RWPE2 (cell line): Measurements from ENCODE around the gene MCHR2.

Source experiments
- ATAC-seq: fragments of 200-7000 bp; cut with Tn5 transposase; 3 replicates; pipeline ENCODE4 v1.9.1; 2021; ENCODE audit warnings: low read depth
- DNase-seq: peaks from one replicate; pipeline ENCODE4 v3.0.0-alpha.2; 2020; ENCODE audit warnings: low spot score
- H3K27ac ChIP-seq: fragments of 450-650 bp; 2 replicates; pipeline ENCODE4 v1.5.1; 2017; ENCODE audit warnings: mild to moderate bottlenecking; ENCODE audit not compliant: poor library complexity, severe bottlenecking
- H3K27me3 ChIP-seq: fragments of 250-450 bp; sonication (Bioruptor Pico); 2 replicates; pipeline ENCODE4 v1.5.1; 2021; ENCODE audit warnings: mild to moderate bottlenecking, moderate library complexity; ENCODE audit not compliant: insufficient read depth, poor library complexity, severe bottlenecking
- H3K36me3 ChIP-seq: fragments of 250-450 bp; sonication (Bioruptor Pico); 2 replicates; pipeline ENCODE4 v1.5.1; 2020; ENCODE audit warnings: low read depth, mild to moderate bottlenecking, moderate library complexity
- H3K4me1 ChIP-seq: fragments of 250-450 bp; sonication (Bioruptor Pico); 2 replicates; pipeline ENCODE4 v1.5.1; 2021; ENCODE audit warnings: mild to moderate bottlenecking, moderate library complexity; ENCODE audit not compliant: insufficient read depth, poor library complexity, severe bottlenecking
- H3K4me3 ChIP-seq: fragments of 250-450 bp; sonication (Bioruptor Pico); 2 replicates; pipeline ENCODE4 v1.5.1; 2021; ENCODE audit warnings: mild to moderate bottlenecking, moderate library complexity; ENCODE audit not compliant: severe bottlenecking
- H3K9me3 ChIP-seq: fragments of 250-450 bp; sonication (Bioruptor Pico); 2 replicates; pipeline ENCODE4 v1.5.1; 2021; ENCODE audit warnings: mild to moderate bottlenecking, moderate library complexity; ENCODE audit not compliant: severe bottlenecking
- TF ChIP-seq, protein P1 (sequence below): fragments of 450-650 bp; IDR thresholded peaks from one replicate; pipeline ENCODE4 v1.5.1; 2017; ENCODE audit warnings: mild to moderate bottlenecking, moderate library complexity; ENCODE audit not compliant: poor library complexity, severe bottlenecking

Gene MCHR2

DNA sequence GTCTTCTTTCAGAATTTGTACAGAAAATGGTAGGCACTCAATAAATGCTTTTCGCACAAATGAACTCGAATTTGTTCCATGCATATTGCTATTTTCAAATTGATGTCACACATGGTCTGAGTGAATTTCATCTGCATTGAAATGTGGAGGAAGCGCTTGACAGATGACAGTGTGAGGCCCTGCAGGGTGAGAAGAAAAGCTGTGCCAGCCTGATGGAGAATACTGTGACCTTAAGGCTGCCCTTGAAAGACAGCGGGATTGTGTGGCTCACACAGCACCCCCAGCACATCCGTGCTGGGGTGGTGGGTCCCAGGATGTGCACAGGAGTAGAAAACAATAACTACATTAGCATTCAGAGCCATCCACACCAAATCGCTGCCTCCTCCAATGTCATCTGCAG is 14.8 kb upstream of the MCHR2 start:
- Histone ChIP-seq H3K27me3 (peaks cover 22% of the 10 kb centered on the region), H3K4me1 (no peaks in the 10 kb centered on the region), H3K27ac (no peak overlapping the region), H3K9me3 (no peaks in the 10 kb centered on the region), H3K4me3 (no peak overlapping the region), H3K36me3 (no peaks in the 10 kb centered on the region)
- TF ChIP-seq, protein P1, sequence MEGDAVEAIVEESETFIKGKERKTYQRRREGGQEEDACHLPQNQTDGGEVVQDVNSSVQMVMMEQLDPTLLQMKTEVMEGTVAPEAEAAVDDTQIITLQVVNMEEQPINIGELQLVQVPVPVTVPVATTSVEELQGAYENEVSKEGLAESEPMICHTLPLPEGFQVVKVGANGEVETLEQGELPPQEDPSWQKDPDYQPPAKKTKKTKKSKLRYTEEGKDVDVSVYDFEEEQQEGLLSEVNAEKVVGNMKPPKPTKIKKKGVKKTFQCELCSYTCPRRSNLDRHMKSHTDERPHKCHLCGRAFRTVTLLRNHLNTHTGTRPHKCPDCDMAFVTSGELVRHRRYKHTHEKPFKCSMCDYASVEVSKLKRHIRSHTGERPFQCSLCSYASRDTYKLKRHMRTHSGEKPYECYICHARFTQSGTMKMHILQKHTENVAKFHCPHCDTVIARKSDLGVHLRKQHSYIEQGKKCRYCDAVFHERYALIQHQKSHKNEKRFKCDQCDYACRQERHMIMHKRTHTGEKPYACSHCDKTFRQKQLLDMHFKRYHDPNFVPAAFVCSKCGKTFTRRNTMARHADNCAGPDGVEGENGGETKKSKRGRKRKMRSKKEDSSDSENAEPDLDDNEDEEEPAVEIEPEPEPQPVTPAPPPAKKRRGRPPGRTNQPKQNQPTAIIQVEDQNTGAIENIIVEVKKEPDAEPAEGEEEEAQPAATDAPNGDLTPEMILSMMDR = no peak
- no peak for ATAC-seq
- no peak for DNase-seq

DNA sequence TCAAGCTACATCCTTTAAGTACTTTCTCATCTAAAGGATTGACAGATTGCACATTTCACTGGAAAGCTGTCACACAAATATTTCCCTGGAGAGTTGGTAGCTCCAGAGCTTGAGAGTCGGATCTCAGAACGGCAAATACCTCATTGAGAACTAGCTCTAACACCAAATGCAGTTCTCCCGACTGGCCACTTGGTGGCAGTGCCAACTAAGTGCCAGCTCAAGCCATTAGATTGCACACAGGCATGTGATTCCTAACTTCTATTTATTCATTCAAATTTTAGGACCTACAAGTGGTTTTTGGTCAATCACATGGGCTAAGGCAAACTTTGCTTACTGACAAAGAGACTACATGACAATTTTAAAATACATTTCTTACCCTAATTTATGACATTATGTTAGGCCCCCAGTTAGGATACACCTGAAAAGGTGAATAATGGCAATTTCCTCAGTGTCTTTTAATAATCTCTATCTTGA is 7.9 kb upstream of the MCHR2 start:
- Histone ChIP-seq H3K9me3 (no peaks in the 10 kb centered on the region), H3K4me1 (no peaks in the 10 kb centered on the region), H3K36me3 (no peaks in the 10 kb centered on the region), H3K4me3 (no peak overlapping the region), H3K27ac (no peak overlapping the region), H3K27me3 (peaks cover 38% of the 10 kb centered on the region)
- TF ChIP-seq, protein P1 = peak; percentile 92
- ATAC-seq (peak; percentile 76), DNase-seq (no peak)

DNA sequence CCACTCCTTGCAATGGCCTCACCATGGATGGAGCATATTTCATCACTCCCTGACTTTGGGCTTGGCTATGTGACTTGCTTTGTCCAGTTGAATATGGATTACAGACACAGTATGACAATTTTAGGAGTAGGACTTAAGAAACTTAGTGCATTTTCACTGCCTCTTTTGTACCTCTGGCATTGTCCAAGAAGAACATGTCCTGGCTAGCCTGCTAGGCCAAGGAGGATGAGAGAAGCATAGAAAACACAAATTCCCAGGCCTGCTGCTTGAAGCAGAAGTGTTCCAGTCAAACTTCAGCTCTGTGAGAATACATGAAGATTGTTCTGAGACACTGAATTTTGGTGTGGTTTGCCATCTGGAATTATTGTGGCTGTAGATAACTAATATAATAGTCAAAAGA is 3.1 kb upstream of the MCHR2 start:
- no peak overlapping the region for H3K4me3 ChIP-seq
- no peaks in the 10 kb centered on the region for H3K9me3 ChIP-seq
- TF ChIP-seq, protein P1 = no peak
- peaks cover 44% of the 10 kb centered on the region for H3K27me3 ChIP-seq
- H3K27ac ChIP-seq = no peak overlapping the region
- no peaks in the 10 kb centered on the region for H3K36me3 ChIP-seq
- ATAC-seq = no peak
- no peak for DNase-seq
- no peaks in the 10 kb centered on the region for H3K4me1 ChIP-seq

DNA sequence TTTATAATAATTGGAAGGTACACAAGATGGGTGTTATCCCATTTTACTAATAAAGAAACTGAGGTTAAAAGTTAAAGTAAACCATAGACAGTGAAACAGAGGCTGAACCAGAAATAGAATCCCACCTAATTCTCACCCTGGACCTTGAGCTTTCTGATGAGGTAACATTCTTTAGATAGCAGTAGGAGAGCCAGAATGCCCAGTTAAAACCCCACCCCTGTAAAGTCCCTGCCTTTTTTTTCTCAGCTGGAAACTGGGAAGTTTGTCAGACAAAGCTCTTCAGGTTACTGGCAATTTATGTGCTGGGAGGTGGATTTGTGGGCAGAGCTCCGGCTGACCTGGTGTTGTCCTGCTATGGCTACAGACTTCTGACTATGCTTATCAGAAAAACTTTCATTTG is 1.9 kb upstream of the MCHR2 start:
- Histone ChIP-seq H3K9me3 (no peaks in the 10 kb centered on the region), H3K27me3 (peaks cover 32% of the 10 kb centered on the region), H3K4me3 (no peak overlapping the region), H3K36me3 (no peaks in the 10 kb centered on the region), H3K4me1 (no peaks in the 10 kb centered on the region), H3K27ac (no peak overlapping the region)
- TF ChIP-seq, protein P1 = no peak
- ATAC-seq (no peak), DNase-seq (no peak)

DNA sequence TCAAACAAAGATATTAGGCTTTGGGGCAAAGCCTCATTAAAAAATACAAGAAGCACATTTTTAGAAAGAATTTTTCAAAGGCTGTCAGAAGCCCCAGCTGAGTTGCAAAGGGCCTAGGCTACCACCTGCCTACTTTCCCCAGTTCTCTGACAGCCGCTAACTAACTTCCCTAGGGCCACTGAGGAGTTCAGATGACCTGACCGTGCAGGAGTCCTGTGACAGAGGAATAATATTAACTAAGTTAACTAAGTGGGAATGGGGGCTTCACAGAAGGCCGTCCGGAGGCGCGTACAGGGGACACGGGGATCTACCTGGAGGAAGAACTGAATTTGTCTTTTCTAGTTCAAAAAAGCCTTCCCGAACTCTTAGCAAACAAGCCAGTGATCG is 884 bp downstream of the MCHR2 start:
- H3K9me3 ChIP-seq = no peaks in the 10 kb centered on the region
- H3K27me3 ChIP-seq = peaks cover 31% of the 10 kb centered on the region
- H3K4me3 ChIP-seq = no peak overlapping the region

More for the DNA sequence above, 884 bp downstream of the MCHR2 start:
- H3K4me1 ChIP-seq = no peaks in the 10 kb centered on the region
- ATAC-seq (no peak), DNase-seq (no peak)
- H3K36me3 ChIP-seq = no peaks in the 10 kb centered on the region
- TF ChIP-seq, protein P1 = no peak
- no peak overlapping the region for H3K27ac ChIP-seq
